Umbilical cord (tissue), 2 donors: ENCODE data around the gene NAPG. TPM values are rescaled to one million over a fixed set of nuclear protein-coding genes. Genes with fewer than 3 reads are reported as not detected.
"Not testable (repeated sequence)": the region's sequence is repeated elsewhere in the genome, so short reads cannot be mapped to it uniquely, and the experiment has no call there.

Experiments used
- DNase-seq: peaks from one replicate; pipeline ENCODE4 v3.0.0-alpha.2; 2015; ENCODE audit warnings: low spot score
- total RNA-seq: library from RNA; depleted of rRNA; stranded (reverse); fragments of >200 nt; gene quantifications from one replicate; pipeline ENCODE4 v1.2.3, GENCODE V29; 2014; ENCODE audit warnings: low replicate concordance; ENCODE audit not compliant: insufficient read depth

NAPG gene
- total RNA-seq, result 53.0 TPM

DNA sequence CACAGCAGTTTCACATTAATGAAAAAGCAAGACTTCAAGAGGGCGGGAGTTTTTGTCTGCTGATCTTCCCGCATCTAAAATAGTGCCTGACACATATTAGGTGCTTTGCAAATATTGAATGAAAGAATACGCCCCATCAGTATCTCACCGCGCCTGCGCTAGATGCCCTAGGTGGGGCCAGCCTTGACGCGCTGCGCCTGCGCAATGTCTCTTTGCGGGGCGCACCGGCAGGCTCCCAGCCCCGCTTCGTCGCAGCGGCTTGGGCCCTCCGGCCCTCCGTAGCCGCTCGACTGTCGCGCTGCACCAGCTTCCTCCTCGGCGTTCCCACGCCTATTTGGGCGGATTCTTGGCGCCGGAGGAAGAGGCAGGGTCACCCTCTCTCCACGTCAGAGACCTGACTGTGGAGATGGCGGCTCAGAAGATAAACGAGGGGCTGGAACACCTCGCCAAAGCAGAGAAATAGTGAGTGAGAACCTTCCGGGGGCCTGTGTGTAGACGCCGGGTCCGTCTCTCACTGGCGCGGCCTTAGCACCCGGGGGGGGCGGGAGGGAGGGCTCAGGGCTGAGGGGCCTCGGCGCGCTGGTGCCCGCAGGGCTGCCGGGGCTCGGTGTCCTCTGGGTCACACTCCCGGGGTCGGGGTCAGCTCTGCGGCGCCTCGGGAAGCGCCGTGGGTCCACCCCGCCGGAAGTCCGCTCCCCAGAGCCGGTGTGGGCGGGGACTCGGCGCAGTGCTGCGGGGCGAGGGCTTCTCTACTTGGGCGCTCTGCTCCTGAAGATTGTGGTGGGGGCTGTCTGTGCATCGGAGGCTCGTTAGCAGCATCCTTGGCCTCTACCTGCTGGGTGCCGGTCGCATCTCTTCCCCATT is at the start of gene NAPG:
Gene NAPG, plus strand, starts transcription at position 331 of the 864 bp plus-strand sequence. Its CDS starts 76 bp downstream, at position 407.
- peak; percentile 97 for DNase-seq

DNA sequence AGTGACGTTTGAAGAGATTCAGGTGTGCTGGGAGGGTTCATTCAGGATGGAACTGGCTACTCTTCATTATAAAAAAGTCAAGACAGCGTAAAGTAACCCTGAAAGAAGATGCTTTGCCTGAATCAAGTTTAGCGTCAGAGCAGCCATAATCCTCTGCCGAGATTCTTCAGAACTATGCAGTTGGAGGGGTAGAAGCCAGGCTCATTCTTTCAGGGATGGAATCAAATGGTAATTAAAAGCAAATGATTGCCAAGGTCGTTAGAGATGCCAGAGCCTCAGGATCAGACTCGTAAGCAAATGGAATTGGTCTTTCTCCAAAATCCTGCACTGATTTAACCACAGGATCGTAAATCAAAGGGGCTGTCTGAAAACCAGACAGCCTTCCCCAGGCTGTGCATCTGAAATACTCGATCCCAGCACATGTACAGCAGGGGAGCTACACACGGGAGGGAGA is 49.5 kb upstream of the NAPG start:
- DNase-seq, result peak; percentile 83

DNA sequence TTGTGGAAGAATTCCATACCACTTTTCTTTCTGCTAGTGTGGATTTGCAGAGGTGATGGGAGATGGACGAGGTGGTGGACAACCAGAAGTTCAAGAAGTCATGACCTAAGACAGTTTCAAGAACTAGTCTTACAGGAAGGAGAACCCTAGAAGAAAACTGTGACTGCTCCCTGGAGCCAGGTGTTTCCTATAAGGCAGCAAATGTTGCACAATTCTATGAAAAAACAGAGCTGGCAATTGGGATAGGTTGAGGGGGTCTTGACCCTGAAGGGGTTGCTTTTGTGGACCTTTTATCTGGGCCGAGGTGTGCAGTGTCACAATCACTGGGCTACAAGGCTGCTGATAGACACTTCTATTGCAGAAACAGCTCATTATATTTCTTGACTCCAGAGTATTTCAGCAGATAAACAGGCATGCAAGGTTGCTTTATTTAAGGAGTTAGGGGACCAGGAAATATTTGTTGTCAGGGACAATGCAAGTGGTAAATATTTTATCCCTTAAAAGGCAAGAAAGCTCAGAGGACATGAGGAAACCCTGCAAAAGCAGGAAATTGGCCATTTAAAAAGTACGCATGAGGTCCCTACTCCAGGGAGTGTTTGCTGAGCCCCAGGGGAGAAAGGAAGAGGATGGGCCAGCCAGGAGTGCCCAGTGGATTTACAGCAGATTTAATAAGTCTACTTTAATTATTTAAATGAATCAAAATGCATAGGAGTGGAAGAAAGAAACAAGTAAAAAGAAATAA is 48.5 kb upstream of the NAPG start:
- no peak for DNase-seq

DNA sequence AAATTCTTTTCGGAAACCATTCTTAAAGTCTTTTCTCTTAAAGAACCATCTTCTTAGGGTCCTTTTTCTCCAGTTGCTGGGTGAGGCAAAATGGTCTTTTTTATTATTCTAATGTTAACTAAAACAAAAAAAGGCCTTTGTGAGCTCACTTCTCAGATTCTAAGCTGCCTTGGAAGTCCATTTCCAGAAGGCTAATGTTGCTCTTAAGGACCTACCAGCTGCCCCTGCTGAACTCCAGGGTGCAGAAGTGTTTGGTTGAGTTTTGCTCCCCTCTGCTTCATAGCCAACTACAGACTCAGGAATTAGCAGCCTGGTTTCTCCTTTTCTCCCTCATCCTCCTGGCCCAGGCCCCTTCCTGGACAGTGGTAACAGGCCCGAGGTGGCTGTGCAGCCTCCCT is 48.0 kb upstream of the NAPG start:
- no peak for DNase-seq

DNA sequence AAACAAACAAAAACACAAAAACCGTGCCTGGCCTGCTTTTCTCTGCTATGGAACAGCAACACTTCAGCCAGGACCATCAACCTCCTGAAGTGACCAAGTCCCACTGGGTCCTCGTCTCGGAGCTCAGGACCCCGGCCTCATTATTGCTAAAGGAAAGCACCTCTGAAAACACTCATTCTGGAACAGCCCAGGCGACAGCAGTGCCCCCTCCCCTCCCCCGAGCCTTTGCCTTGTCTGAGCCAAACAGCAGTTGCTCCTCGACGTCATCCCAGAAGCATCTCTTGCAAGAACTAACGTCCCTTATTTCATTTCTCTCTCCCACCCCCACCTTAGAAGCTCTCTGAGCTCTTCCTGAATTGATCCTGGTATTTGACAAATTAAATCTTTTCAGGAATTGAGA is 44.0 kb upstream of the NAPG start:
- no peak for DNase-seq

DNA sequence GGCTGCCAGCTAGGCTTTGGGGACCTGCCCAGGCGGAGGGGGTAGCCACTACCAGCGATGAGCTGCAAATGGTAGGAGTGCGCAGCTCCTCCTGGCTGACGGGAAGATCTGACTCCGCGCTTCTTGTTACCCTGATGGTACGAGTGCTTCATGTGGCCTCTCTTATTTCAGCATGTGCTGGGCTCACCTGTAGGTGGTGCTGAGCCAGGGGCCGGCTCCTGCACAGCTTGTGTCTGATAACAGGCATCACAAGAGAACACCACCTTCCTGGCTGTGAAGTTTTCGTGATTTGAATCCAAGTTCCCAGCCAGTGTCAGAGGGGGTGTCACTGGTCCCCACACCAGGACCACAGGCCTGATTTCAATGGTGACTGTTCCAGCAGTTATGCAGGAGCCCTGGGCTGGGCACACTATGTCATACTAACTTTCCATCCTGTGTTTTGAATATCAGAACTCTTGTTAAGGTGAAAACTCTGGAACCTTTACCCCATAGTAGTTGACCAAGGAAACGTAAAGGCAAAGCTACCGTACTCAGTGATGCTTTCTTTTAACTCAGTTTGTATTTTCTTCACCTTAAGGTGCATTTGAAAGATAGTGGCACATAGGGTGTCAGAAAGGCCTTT is 43.4 kb upstream of the NAPG start:
- no peak for DNase-seq

DNA sequence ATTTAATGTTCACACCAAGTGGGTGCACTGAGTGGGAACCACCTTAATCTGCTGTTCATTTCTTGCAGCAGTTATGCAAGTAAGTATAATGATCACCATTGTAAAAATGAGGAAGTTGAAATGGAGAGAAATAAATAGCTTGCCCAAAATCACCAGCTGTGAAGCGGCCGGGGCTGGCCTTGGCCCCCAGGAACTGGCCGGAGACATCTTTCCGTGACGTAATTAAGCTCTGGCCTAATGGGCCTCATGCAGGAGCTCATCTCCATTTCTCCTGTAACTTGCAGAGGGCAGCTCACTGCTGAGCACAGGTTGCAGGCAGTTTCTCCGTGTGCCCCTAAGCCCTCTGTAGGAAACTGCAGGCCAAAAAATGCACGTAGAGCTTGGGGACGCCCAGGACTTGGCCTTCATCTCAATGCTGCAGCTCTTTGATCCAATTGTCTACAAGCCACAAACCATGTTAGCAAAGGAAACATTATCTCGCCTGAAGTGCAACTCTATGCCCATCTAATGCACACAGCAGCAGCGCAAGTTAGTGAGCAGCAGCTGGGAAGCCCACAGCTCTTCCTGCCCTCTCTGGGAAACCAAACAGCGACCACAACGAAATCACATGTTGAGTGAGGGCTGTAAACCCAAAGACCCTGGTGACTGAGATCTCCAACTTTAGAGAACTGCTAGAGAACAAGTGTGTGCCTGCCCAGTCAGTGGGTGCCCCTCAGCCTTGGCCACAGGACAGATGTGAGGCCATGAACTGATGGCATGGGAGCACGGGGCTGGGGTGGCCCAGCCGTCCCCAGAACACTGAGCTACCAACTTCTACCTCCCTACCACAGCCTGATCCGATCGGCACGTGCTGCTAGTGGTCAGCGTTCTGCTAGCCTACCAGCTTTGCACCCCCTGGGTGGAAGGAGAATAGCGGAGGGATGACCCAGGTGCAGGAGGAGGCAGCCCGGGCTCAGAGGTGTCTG is 42.6 kb upstream of the NAPG start:
- no peak for DNase-seq

DNA sequence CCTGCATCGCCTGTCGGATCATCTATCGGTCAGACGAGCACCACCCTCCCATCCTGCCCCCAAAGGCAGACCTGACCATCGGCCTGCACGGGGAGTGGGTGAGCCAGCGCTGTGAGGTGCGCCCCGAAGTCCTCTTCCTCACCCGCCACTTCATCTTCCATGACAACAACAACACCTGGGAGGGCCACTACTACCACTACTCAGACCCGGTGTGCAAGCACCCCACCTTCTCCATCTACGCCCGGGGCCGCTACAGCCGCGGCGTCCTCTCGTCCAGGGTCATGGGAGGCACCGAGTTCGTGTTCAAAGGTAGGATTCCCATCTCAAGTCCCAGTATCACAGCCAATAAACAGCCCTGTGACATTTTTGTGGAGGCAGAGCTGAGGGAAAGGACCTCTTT is 40.4 kb upstream of the NAPG start:
- no peak for DNase-seq

DNA sequence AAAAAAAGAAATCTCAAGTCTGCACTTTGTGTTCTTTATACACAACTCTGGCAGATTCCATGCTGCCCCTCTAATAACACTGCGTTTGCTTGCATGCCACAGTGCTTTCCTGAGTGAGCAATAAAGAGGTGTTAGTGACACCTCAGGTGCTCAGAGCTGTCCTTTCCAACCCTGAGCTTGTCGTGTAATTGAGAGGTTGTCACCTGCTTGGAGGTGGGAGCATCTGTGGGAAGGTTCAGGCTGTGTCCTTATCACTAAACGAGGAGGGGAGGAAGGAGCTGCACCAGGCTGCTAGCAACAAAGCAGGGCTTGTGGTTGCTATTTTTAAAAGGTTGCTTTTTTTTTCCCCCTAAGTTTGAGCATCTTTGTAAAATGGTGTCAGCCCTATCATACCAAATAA is 39.5 kb upstream of the NAPG start:
- no peak for DNase-seq

DNA sequence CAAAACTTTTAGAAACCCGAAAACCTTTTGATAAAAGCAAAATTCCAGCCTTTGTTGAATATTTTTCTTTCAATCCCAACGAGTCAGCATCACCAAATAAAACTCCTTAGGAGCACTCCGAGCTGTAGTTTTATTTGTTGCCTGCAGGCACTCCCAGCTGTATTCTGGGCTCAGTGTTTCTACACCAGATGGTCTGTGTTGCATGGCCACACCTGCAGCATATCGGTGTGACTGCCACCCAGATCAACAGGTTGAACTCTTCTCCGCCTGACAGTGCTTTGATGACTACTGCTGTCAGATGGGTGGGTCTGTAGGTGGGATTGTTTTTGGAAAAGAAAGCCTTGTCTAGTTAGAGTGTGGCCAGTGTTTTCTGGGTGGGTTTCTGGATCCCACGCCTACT is 38.7 kb upstream of the NAPG start:
- DNase-seq, result no peak

DNA sequence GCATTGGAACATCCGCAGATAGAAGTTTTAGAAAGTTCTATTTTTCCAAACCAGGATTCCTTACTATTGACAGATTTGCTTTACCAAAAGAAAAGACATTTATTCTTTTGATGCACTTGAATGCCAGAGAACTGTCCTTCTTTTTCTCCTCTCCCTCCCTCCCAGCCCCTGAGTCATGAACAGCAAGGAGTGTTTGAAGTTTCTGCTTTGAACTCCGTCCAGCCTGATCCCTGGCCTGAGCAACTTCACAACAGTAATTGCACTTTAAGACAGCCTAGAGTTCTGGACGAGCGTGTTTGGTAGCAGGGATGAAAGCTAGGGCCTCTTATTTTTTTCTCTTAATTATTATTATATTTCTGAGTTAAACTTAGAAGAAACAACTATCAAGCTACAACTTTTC is 37.8 kb upstream of the NAPG start:
- peak; percentile 95 for DNase-seq

DNA sequence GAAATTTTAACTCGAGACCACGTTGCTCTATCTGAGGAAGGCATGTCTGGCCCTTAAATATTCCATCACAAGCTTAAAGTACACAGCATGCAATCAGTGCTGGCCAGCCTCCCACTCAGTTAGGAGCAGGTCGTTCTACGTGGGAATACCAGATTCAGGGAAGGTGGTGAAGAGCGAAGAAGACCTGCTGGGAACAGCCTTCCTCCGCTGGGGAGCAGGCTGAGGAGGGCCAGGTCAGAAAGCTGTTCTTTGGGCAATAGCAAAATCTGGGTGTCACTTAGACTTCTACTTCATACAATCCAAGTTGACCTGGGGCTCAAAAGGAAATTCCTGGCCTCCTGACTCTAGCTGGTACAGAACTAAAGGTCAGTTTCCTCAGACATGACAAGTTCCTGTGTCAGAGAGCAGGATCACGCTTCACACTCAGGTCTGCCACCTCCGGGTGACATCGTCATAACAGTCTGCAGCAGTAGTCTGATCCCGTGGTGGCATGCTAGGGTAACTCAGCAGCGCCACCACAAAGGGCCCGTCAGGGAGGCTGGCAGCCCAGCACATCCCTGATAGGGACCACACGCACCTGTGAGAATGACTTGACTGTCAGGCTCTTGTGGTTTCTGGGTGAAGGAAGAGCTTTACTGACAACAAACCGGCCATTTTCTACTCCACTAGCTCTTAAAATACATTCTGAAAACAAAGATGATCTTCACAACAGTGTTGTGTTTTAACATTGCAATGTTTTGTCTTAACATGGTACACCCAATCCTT is 35.2 kb upstream of the NAPG start:
- DNase-seq, result no peak

DNA sequence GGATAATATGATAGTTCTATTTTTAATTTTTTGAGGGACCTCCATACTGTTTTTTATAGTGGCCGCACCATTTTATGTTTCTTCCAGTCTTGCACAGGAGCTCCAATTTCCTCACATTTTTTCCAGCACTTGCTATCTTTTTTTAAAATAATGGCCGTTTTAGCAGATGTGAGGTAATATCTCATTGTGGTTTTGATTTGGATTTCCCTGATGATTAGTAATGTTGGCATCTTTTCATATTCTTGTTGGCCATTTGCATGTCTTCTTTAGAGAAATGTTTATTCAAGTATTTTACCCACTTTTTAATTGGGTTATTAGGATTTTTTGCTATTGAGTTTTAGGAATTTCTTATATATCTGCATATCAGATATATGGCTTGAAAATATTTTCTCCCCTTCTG is 29.9 kb upstream of the NAPG start:
- no peak for DNase-seq

DNA sequence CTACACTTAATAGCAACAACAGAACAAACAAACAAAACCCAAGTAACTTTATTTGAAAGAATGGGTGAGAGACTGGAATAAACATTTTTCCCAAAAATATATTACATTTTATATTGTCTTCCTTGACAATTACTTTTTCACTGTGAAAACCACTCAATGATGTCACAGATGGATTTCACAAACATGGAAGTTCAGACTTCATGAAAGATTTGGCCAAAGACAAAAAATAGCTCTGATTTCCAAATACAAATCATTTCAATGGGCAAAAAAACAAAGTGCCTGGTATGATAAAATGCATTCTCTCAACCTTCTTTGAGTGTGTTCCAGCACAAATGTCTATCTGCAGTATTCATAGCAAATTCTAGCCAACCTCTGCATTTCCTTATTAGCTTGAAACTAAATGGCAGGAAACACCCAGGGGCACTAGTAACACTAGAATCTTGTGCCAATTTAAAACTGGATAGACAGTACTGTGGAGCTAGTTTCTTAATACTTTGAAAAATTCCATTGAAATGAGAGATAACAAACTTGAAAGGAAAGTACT is 28.5 kb upstream of the NAPG start:
- peak; percentile 33 for DNase-seq

DNA sequence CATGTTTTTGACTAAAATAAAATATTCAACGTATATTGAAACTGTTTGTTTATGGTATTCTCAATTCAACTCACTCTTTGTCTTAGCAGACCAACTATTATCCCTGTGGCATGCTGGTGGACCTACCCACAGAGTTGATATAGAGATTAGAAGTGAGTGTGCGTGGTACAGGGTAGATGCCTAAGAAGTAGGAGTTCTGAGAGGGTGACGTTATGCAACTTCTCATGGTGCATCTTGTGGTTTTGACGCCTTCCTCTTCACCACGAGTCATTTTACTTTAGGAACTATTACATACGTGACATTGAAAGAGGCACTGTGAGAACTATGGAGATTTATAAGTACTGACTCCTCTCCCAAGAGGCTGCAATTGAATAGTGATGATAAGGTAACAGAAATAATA is 26.6 kb upstream of the NAPG start:
- no peak for DNase-seq

DNA sequence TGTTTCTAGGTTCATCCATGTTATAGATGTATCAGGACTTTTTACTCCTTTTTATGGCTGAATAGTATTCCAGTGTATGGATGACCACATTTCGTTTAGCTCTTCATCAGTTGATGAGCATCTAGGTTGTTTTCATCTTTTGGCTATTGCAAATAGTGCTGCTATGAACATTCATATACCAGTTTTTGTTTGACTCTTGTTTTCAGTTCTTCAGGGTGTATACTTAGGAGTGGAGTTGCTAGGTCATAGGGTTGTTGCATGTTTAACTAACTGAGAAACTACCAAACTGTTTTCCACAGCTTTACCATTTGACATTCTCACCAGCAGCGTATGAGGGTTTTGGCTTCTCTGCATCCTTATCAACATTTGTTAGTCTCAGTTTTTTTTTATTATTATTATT is 25.8 kb upstream of the NAPG start:
- DNase-seq, result no peak

DNA sequence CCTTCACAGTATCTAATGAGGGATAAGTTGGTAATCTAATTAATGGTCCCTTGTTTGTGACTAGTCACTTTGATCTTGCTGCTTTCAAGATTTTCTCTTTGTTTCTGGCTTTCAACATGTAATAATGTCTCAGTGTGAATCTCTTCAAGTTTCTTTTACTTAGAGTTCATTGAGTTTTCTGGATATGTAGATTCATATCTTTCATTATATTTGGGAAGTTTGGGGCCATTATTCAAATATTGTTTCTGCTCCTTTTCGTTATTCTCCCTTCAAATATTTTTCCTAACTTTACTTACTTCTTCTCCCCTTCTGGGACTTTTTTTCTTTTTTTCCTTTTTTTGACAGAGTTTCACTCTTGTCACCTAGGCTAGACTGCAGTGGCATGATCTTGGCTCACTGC is 21.1 kb upstream of the NAPG start:
- DNase-seq, result no peak

DNA sequence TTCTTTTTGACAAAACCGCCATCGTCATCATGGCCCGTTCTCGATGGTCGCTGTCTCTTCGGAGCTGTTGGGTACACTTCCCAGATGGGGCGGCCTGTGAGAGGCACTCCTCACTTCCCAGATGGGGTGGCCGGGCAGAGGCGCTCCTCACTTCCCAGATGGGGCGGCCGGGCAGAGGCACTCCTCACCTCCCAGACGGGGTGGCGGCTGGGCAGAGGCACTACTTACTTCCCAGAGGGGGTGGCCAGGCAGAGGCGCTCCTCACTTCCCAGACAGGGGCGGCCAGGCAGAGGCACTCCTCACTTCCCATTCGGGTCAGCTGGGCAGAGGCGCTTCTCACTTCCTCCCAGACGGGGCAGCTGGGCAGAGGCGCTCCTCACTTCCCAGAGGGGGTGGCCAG is 19.9 kb upstream of the NAPG start:
- not testable (repeated sequence) for DNase-seq

DNA sequence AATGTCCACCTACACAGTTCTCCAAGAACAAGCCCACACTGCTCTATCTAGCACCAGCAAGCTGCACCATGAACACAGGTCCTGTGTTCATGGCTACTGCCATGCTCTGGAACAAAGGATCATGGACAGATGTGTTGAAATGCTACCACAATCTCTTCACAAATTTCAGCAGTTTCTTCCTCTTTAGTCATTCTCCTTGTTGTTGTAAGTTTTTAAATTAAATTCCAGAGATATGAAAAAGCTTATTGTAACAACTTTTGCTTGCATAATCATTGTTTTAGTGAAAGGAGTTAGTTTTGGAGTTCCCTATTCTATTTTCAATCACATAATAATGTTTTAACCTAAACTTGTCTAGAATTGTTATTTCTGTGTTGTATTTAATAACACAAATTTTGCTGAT is 17.2 kb upstream of the NAPG start:
- DNase-seq, result no peak

DNA sequence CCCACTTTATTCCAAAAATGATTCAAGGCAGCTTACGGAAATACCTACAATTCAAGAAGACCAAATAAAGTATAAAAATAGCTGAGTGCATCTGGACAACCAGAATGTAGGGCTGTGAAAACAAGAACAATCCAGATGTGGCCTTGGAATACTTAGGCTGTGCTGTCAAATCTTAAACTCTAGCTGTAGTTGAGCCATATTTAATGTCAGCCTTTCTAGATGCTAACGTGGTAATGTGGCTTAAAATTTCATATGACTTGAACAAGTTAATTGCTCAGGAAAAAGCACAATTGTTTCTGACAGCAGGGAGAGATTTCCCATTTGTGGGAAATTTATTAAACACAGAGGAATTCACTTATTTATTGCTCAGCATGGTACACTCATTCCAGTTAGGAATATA is 14.6 kb upstream of the NAPG start:
- peak; percentile 46 for DNase-seq
